Spleen (tissue), 7 donors: ENCODE results near the gene UNC5CL.

ENCODE experiments used
- POLR2A ChIP-seq, 3 donors: fragments of 450-650 bp; IDR thresholded peaks; one replicate each; pipeline ENCODE4 v1.5.1; 2017; ENCODE audit warnings: antibody characterized with exemption in 3 of 3, mild to moderate bottlenecking in 1 of 3
- POLR2AphosphoS5 ChIP-seq, 3 donors: sonication (generic); formaldehyde crosslinking; IDR thresholded peaks; one replicate each; pipeline ENCODE4 v1.5.1; 2017; ENCODE audit warnings: antibody characterized with exemption in 3 of 3
- TF ChIP-seq, protein P1 (sequence below), 11 experiments: fragments of 200-600 bp in 7 of 11; fragments of 450-650 bp in 4 of 11; sonication (generic) in 4 of 11; IDR thresholded peaks in 8 of 11; conservative IDR thresholded peaks in 3 of 11; 1 replicate in 7 of 11; 2 replicates in 4 of 11; pipeline versions ENCODE4 v1.4.0 to v1.8.0; 2016 to 2021; ENCODE audit warnings: antibody characterized with exemption in 11 of 11, inconsistent platforms in 4 of 11, mild to moderate bottlenecking in 1 of 11
- donor health status: DM: no; HTN: no; CAD: no; lungs with moderate emphysema.
- donor health status: DM: no; HTN: no; CAD: no.
- donor health status: DM: no; HTN: no; CAD: no.

DNA sequence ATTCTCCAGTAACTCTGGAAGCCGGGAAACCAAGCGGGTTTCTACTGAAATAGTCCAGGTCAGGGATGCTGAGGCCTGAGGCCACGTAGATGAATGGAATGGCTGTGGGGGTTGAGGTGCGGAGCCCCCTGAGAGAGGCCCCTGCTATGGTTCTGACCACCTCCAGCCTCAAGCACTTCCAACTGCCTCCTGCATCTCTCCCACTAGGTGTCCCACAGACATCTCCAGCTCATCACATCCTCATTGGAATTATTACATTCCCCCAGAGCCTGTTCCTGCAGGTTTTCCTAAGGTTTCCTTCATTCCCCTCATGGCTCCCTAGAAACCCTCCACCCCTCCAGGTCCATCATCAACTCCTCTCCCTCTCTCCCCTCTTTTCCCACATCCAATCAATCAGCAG, 48.7 kb downstream of the UNC5CL start:
- TF ChIP-seq POLR2AphosphoS5 (IDR thresholded peaks at IDR 0.05) (no peak), POLR2A (IDR thresholded peaks at IDR 0.05) (no peak)
- TF ChIP-seq, protein P1, sequence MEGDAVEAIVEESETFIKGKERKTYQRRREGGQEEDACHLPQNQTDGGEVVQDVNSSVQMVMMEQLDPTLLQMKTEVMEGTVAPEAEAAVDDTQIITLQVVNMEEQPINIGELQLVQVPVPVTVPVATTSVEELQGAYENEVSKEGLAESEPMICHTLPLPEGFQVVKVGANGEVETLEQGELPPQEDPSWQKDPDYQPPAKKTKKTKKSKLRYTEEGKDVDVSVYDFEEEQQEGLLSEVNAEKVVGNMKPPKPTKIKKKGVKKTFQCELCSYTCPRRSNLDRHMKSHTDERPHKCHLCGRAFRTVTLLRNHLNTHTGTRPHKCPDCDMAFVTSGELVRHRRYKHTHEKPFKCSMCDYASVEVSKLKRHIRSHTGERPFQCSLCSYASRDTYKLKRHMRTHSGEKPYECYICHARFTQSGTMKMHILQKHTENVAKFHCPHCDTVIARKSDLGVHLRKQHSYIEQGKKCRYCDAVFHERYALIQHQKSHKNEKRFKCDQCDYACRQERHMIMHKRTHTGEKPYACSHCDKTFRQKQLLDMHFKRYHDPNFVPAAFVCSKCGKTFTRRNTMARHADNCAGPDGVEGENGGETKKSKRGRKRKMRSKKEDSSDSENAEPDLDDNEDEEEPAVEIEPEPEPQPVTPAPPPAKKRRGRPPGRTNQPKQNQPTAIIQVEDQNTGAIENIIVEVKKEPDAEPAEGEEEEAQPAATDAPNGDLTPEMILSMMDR (IDR thresholded peaks at IDR 0.05 in 8 of 11, conservative IDR thresholded peaks at IDR 0.05 in 3 of 11) = no peak
